CD4-positive, alpha-beta T cell treated with Interleukin-2 at 100 ng/mL for 4 hours (primary cell): ENCODE data around the gene ZC4H2.
"Not testable (repeated sequence)": the region's sequence is repeated elsewhere in the genome, so short reads cannot be mapped to it uniquely, and the experiment has no call there.

Experiments used
- DNase-seq: peaks from one replicate; pipeline ENCODE4 v3.0.0-alpha.2; 2020; ENCODE audit warnings: low spot score

The ZC4H2 gene

GRCh38 chrX:64975989-64976672, at the start of gene ZC4H2:
TSS of gene ZC4H2 (minus strand) at chrX:64976450. CDS start at chrX:64976377, 73 bp downstream.
- peak; percentile 76 for DNase-seq

GRCh38 chrX:65017451-65017850, 41.2 kb upstream of the ZC4H2 start:
- DNase-seq: no peak

GRCh38 chrX:65014230-65014629, 38.0 kb upstream of the ZC4H2 start:
- DNase-seq: no peak

GRCh38 chrX:65009459-65009858, 33.2 kb upstream of the ZC4H2 start:
- DNase-seq: no peak

GRCh38 chrX:65002208-65002607, 26.0 kb upstream of the ZC4H2 start:
- DNase-seq: not testable (repeated sequence)

GRCh38 chrX:64996805-64997204, 20.6 kb upstream of the ZC4H2 start:
- DNase-seq: no peak

- DNase-seq: no peak
Measured at GRCh38 chrX:64994131-64994798, 18.0 kb upstream of the ZC4H2 start.

GRCh38 chrX:64977830-64978229, 1.6 kb upstream of the ZC4H2 start:
- no peak for DNase-seq

- DNase-seq: no peak
Measured at GRCh38 chrX:64977051-64977450, 801 bp upstream of the ZC4H2 start.

- no peak for DNase-seq
Measured at GRCh38 chrX:64976673-64977040, 407 bp upstream of the ZC4H2 start.

GRCh38 chrX:64975491-64975890, 759 bp downstream of the ZC4H2 start:
- peak; percentile 1 for DNase-seq

GRCh38 chrX:64925480-64925879, 50.8 kb downstream of the ZC4H2 start:
- no peak for DNase-seq

GRCh38 chrX:64908121-64908520, 68.1 kb downstream of the ZC4H2 start:
- no peak for DNase-seq

GRCh38 chrX:64894454-64895038, 81.7 kb downstream of the ZC4H2 start:
- peak; percentile 8 for DNase-seq

GRCh38 chrX:64885850-64886249, 90.4 kb downstream of the ZC4H2 start:
- DNase-seq: no peak

- DNase-seq: not testable (repeated sequence)
Measured at GRCh38 chrX:64878709-64879108, 97.5 kb downstream of the ZC4H2 start.

GRCh38 chrX:64867217-64867616, 109.0 kb downstream of the ZC4H2 start:
- DNase-seq: no peak
